Endodermal cell (in vitro differentiated cells): Measurements from ENCODE around the gene TRAPPC3L. TPM values are rescaled to one million over a fixed set of nuclear protein-coding genes. Genes with fewer than 3 reads are reported as not detected.

Experiments used
- DNase-seq: peaks from one replicate; pipeline ENCODE4 v3.0.0-alpha.2; 2017
- H3K27ac ChIP-seq: 2 replicates; pipeline ENCODE4 v1.5.1; 2013; ENCODE audit warnings: mild to moderate bottlenecking, low read depth, low read length, moderate library complexity
- H3K27me3 ChIP-seq: 2 replicates; pipeline ENCODE4 v1.6.1; 2013; ENCODE audit warnings: mild to moderate bottlenecking, low read length, moderate library complexity; ENCODE audit not compliant: insufficient read depth, control insufficient read depth, poor library complexity, severe bottlenecking
- H3K36me3 ChIP-seq: 2 replicates; pipeline ENCODE4 v1.7.0; 2013; ENCODE audit warnings: mild to moderate bottlenecking, low read length, moderate library complexity; ENCODE audit not compliant: control insufficient read depth, insufficient read depth
- H3K4me1 ChIP-seq: one replicate; pipeline ENCODE4 v1.7.0; 2013; ENCODE audit warnings: low read length; ENCODE audit not compliant: control insufficient read depth, insufficient read depth
- H3K4me3 ChIP-seq: 2 replicates; pipeline ENCODE4 v1.5.1; 2013; ENCODE audit warnings: mild to moderate bottlenecking, low read length, moderate library complexity
- H3K9ac ChIP-seq: 2 replicates; pipeline ENCODE4 v1.6.1; 2013; ENCODE audit warnings: mild to moderate bottlenecking, low read length, moderate library complexity; ENCODE audit not compliant: poor library complexity, severe bottlenecking; ENCODE audit errors: extremely low read depth
- H3K9me3 ChIP-seq: 2 replicates; pipeline ENCODE4 v1.6.1; 2013; ENCODE audit warnings: mild to moderate bottlenecking, low read length, moderate library complexity; ENCODE audit not compliant: control insufficient read depth
- H3K27ac Mint-ChIP-seq: 2 replicates; pipeline ENCODE4 v1.8.0; 2020; ENCODE audit warnings: mixed read lengths
- H3K27me3 Mint-ChIP-seq: 2 replicates; pipeline ENCODE4 v1.8.0; 2021; ENCODE audit warnings: mild to moderate bottlenecking, mixed read lengths; ENCODE audit not compliant: insufficient read depth
- H3K36me3 Mint-ChIP-seq: 2 replicates; pipeline ENCODE4 v1.8.0; 2020; ENCODE audit warnings: low read depth, mixed read lengths
- H3K4me1 Mint-ChIP-seq: 2 replicates; pipeline ENCODE4 v1.8.0; 2020; ENCODE audit warnings: mixed read lengths
- H3K4me3 Mint-ChIP-seq: 2 replicates; pipeline ENCODE4 v1.8.0; 2020; ENCODE audit warnings: mild to moderate bottlenecking, moderate library complexity, mixed read lengths
- H3K9me3 Mint-ChIP-seq: 2 replicates; pipeline ENCODE4 v1.8.0; 2020; ENCODE audit warnings: mild to moderate bottlenecking, mixed read lengths
- CTCF ChIP-seq: fragments of 200-600 bp; sonication (generic); conservative IDR thresholded peaks from 2 replicates; pipeline ENCODE4 v1.5.0; 2021; ENCODE audit warnings: antibody characterized with exemption, mild to moderate bottlenecking
- WGBS, 2 experiments: methylation state at CpG; one replicate each; pipeline versions ENCODE4 v1.1.5 to v1.1.7; 2013; ENCODE audit warnings: missing lambda C conversion rate in 2 of 2, mixed read lengths in 1 of 2; ENCODE audit not compliant: insufficient coverage in 1 of 2, insufficient read length in 1 of 2; 5-methylcytosine and 5-hydroxymethylcytosine counted together
- total RNA-seq, 2 donors: library from RNA; stranded (reverse); fragmentation: NEBNext Ultra II Directional in 1 of 2; extraction: Animal tissue kit (Norgen Biotek cat#: 25700) in 1 of 2; gene quantifications; 2 replicates in 1 of 2; 3 replicates in 1 of 2; pipeline ENCODE4 v1.2.1, GENCODE V29; 2021

TRAPPC3L gene
- total RNA-seq, 2 donors from 2014 or later = not detected

GRCh38 chr6:116451916-116452315 lies 93.6 kb downstream of the TRAPPC3L start:
- Histone ChIP-seq H3K9ac (no peak overlapping the region), H3K27me3 (no peaks in the 10 kb centered on the region), H3K4me1 (no peaks in the 10 kb centered on the region), H3K9me3 (no peaks in the 10 kb centered on the region), H3K27ac (no peak overlapping the region), H3K36me3 (no peaks in the 10 kb centered on the region), H3K4me3 (no peak overlapping the region)
- no peaks in the 10 kb centered on the region for H3K9me3 Mint-ChIP-seq
- no peaks in the 10 kb centered on the region for H3K36me3 Mint-ChIP-seq
- no peak for TF ChIP-seq CTCF
- H3K27ac Mint-ChIP-seq = no peak overlapping the region
- DNase-seq = no peak
- H3K4me1 Mint-ChIP-seq = peaks cover 3% of the 10 kb centered on the region
- no peaks in the 10 kb centered on the region for H3K27me3 Mint-ChIP-seq
- H3K4me3 Mint-ChIP-seq = no peak overlapping the region

- no peak overlapping the region for H3K9ac ChIP-seq
- WGBS, 2 experiments = 92 to 96% methylated on average over 5 to 7 of the region's 9 CpGs
- H3K27me3 Mint-ChIP-seq = no peaks in the 10 kb centered on the region
- no peaks in the 10 kb centered on the region for H3K9me3 ChIP-seq
- TF ChIP-seq CTCF = no peak
- H3K36me3 ChIP-seq = no peaks in the 10 kb centered on the region
- H3K9me3 Mint-ChIP-seq = no peaks in the 10 kb centered on the region
- no peak overlapping the region for H3K4me3 Mint-ChIP-seq
- H3K4me3 ChIP-seq = no peak overlapping the region
- peaks cover 3% of the 10 kb centered on the region for H3K4me1 Mint-ChIP-seq
- no peak overlapping the region for H3K27ac ChIP-seq
- no peaks in the 10 kb centered on the region for H3K4me1 ChIP-seq
- no peak overlapping the region for H3K27ac Mint-ChIP-seq
- DNase-seq = no peak
- no peaks in the 10 kb centered on the region for H3K27me3 ChIP-seq
- H3K36me3 Mint-ChIP-seq = no peaks in the 10 kb centered on the region
Measured at GRCh38 chr6:116450769-116451740, 94.4 kb downstream of the TRAPPC3L start.

- Histone ChIP-seq H3K9ac (no peak overlapping the region), H3K27me3 (no peaks in the 10 kb centered on the region), H3K4me1 (no peaks in the 10 kb centered on the region), H3K36me3 (no peaks in the 10 kb centered on the region), H3K27ac (no peak overlapping the region), H3K4me3 (no peak overlapping the region), H3K9me3 (no peaks in the 10 kb centered on the region)
- Mint-ChIP-seq H3K27ac (no peak overlapping the region), H3K36me3 (no peaks in the 10 kb centered on the region), H3K4me3 (no peak overlapping the region), H3K9me3 (no peaks in the 10 kb centered on the region), H3K27me3 (no peaks in the 10 kb centered on the region), H3K4me1 (peaks cover 3% of the 10 kb centered on the region)
- DNase-seq = no peak
- WGBS, 2 experiments = 96% methylated on average over 1 of the region's 1 CpG; no CpG with 5 or more reads in 1 of the 2 experiments
- TF ChIP-seq CTCF = peak; percentile 15
Measured at GRCh38 chr6:116450185-116450710, 95.2 kb downstream of the TRAPPC3L start.
